ENCODE results near the gene PKIB.

PKIB gene

GRCh38 chr6:122604676-122605075 is 5.5 kb upstream of the PKIB start:
- TF ChIP-seq, protein P1, sequence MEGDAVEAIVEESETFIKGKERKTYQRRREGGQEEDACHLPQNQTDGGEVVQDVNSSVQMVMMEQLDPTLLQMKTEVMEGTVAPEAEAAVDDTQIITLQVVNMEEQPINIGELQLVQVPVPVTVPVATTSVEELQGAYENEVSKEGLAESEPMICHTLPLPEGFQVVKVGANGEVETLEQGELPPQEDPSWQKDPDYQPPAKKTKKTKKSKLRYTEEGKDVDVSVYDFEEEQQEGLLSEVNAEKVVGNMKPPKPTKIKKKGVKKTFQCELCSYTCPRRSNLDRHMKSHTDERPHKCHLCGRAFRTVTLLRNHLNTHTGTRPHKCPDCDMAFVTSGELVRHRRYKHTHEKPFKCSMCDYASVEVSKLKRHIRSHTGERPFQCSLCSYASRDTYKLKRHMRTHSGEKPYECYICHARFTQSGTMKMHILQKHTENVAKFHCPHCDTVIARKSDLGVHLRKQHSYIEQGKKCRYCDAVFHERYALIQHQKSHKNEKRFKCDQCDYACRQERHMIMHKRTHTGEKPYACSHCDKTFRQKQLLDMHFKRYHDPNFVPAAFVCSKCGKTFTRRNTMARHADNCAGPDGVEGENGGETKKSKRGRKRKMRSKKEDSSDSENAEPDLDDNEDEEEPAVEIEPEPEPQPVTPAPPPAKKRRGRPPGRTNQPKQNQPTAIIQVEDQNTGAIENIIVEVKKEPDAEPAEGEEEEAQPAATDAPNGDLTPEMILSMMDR (IDR thresholded peaks at IDR 0.05; ENCODE audit: insufficient read depth, low read depth, low read length, missing control alignments), result no peak
- DNase-seq (ENCODE audit: low read depth), result no peak
- H3K4me3 ChIP-seq (ENCODE audit: low read length), result no peak overlapping the region

- DNase-seq (ENCODE audit: low read depth), result peak; percentile 42
- peak overlapping the region; percentile 66 for H3K4me3 ChIP-seq (ENCODE audit: low read length)
- TF ChIP-seq, protein P1 (IDR thresholded peaks at IDR 0.05; ENCODE audit: insufficient read depth, low read depth, low read length, missing control alignments), result peak; percentile 15
These were observed 668 bp downstream of the PKIB start for GRCh38 chr6:122610690-122611455.

- H3K4me3 ChIP-seq (ENCODE audit: low read length), result no peak overlapping the region
- DNase-seq (ENCODE audit: low read depth), result no peak
- TF ChIP-seq, protein P1 (IDR thresholded peaks at IDR 0.05; ENCODE audit: insufficient read depth, low read depth, low read length, missing control alignments), result no peak
These were observed 2.6 kb downstream of the PKIB start for GRCh38 chr6:122612838-122613237.

GRCh38 chr6:122614303-122614702 is 4.1 kb downstream of the PKIB start:
- DNase-seq (ENCODE audit: low read depth), result no peak
- TF ChIP-seq, protein P1 (IDR thresholded peaks at IDR 0.05; ENCODE audit: insufficient read depth, low read depth, low read length, missing control alignments), result no peak
- H3K4me3 ChIP-seq (ENCODE audit: low read length), result no peak overlapping the region

DNA sequence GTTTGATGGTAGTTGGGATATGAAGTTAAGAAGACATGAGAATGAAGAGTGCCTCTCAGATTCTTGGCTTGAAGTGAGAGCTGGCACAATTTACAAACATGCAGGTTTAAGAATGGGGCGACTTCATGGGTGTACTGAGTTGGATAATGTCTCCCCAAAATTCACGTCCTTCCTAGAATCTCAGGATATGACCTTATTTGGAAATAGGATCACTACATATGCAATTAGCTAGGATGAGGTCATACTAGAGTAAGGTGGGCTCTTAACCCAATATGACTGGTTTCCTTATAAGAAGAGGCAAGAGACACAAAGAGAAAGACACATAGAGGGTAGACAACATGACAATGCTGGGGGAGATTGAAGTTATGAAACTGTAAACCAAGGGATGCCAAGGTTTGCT is 5.2 kb downstream of the PKIB start:
- DNase-seq (ENCODE audit: low read depth), result no peak
- H3K4me3 ChIP-seq (ENCODE audit: low read length), result no peak overlapping the region
- TF ChIP-seq, protein P1 (IDR thresholded peaks at IDR 0.05; ENCODE audit: insufficient read depth, low read depth, low read length, missing control alignments), result no peak

DNA sequence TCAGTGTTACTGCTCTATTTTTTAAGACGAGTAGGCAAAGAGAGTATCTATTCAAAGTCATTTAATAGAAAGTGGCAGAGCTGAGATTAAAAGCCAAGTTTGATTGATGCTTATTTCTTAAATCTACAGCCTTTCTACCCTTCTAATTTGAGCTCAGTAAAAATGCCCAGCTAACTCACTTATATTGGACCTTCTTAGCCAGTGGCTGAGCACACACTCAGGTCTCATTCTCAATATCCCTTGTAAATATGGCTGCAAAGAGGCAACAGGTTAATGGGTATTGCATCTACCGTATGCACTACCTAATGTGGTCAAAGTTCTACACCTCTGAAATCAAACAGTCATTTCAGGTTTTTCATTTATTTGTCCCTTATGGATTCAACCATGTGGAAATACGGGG is 6.7 kb downstream of the PKIB start:
- no peak overlapping the region for H3K4me3 ChIP-seq (ENCODE audit: low read length)
- TF ChIP-seq, protein P1 (IDR thresholded peaks at IDR 0.05; ENCODE audit: insufficient read depth, low read depth, low read length, missing control alignments), result no peak

GRCh38 chr6:122619309-122619708 is 9.1 kb downstream of the PKIB start:
- H3K4me3 ChIP-seq (ENCODE audit: low read length), result no peak overlapping the region
- TF ChIP-seq, protein P1 (IDR thresholded peaks at IDR 0.05; ENCODE audit: insufficient read depth, low read depth, low read length, missing control alignments), result no peak
- DNase-seq (ENCODE audit: low read depth), result no peak

More for the DNA sequence above, 6.7 kb downstream of the PKIB start:
- DNase-seq (ENCODE audit: low read depth), result no peak
